ENCODE results near the gene PIM1. TPM values are rescaled to one million over a fixed set of nuclear protein-coding genes. Genes with fewer than 3 reads are reported as not detected.

The PIM1 gene
- total and polyA plus RNA-seq, 12 donors = 2.8 to 36.6 (median 19.3) TPM

GRCh38 chr6:37149745-37150144 is 20.2 kb upstream of the PIM1 start:
- intact Hi-C loops (cut with DNase I) = no loop called here
- peak in 1 of 7 donors; percentile 8 for DNase-seq

GRCh38 chr6:37150314-37150713 is 19.6 kb upstream of the PIM1 start:
- DNase-seq = no peak
- TF ChIP-seq POLR2A (IDR thresholded peaks at IDR 0.05) = no peak
- no peak for TF ChIP-seq CTCF (IDR thresholded peaks at IDR 0.05)
- H3K4me1 ChIP-seq (replicated peaks in 1 of 2) = no peaks in the 10 kb centered on the region
- H3K27ac ChIP-seq = no peak overlapping the region
- no peaks in the 10 kb centered on the region for H3K9me3 ChIP-seq (replicated peaks in 1 of 3)
- no peaks in the 10 kb centered on the region for H3K36me3 ChIP-seq (replicated peaks in 1 of 2)
- 56 to 67% (median 61%) methylated on average over 3 of the region's 3 CpGs for WGBS, 4 donors
- intact Hi-C loops (cut with DNase I) = no loop called here
- no peaks in the 10 kb centered on the region for H3K27me3 ChIP-seq
- H3K4me3 ChIP-seq = no peak overlapping the region

More at GRCh38 chr6:37149745-37150144, 20.2 kb upstream of the PIM1 start:
- Histone ChIP-seq H3K36me3 (replicated peaks in 1 of 2) (no peaks in the 10 kb centered on the region), H3K9me3 (replicated peaks in 1 of 3) (no peaks in the 10 kb centered on the region), H3K27me3 (no peaks in the 10 kb centered on the region), H3K4me3 (no peak overlapping the region), H3K27ac (no peak overlapping the region), H3K4me1 (replicated peaks in 1 of 2) (no peaks in the 10 kb centered on the region)
- TF ChIP-seq POLR2A (IDR thresholded peaks at IDR 0.05) (no peak), CTCF (IDR thresholded peaks at IDR 0.05) (no peak)

- TF ChIP-seq CTCF (IDR thresholded peaks at IDR 0.05) (no peak), POLR2A (IDR thresholded peaks at IDR 0.05) (no peak)
- Histone ChIP-seq H3K36me3 (replicated peaks in 1 of 2) (no peaks in the 10 kb centered on the region), H3K27ac (no peak overlapping the region), H3K4me1 (replicated peaks in 1 of 2) (peaks cover 0 to 3% of the 10 kb centered on the region in 2 donors), H3K4me3 (no peak overlapping the region), H3K27me3 (no peaks in the 10 kb centered on the region), H3K9me3 (replicated peaks in 1 of 3) (no peaks in the 10 kb centered on the region)
- intact Hi-C loops (cut with DNase I) = no loop called here
- no peak for DNase-seq
- WGBS, 4 donors = 68 to 94% (median 76%) methylated on average over 6 to 11 of the region's 11 CpGs
Measured at GRCh38 chr6:37155394-37156312, 14.3 kb upstream of the PIM1 start.

GRCh38 chr6:37158508-37158907 is 11.4 kb upstream of the PIM1 start:
- 86 to 94% (median 92%) methylated on average over 6 of the region's 6 CpGs for WGBS, 4 donors
- peaks cover 0 to 7% of the 10 kb centered on the region in 2 donors for H3K4me1 ChIP-seq (replicated peaks in 1 of 2)
- H3K4me3 ChIP-seq = no peak overlapping the region
- no peaks in the 10 kb centered on the region for H3K36me3 ChIP-seq (replicated peaks in 1 of 2)
- DNase-seq = no peak
- H3K9me3 ChIP-seq (replicated peaks in 1 of 3) = no peaks in the 10 kb centered on the region
- H3K27ac ChIP-seq = no peak overlapping the region
- intact Hi-C loops (cut with DNase I) = no loop called here
- TF ChIP-seq POLR2A (IDR thresholded peaks at IDR 0.05) = no peak
- no peak for TF ChIP-seq CTCF (IDR thresholded peaks at IDR 0.05)
- no peaks in the 10 kb centered on the region for H3K27me3 ChIP-seq
